HEK293 (cell line): ENCODE data around the gene PLXNA2.

Source experiments
- FEZF1 ChIP-seq: fragments of 450-650 bp; formaldehyde crosslinking; IDR thresholded peaks from 2 replicates; pipeline ENCODE4 v1.5.1; 2016; ENCODE audit warnings: missing biosample characterization, missing genetic modification characterization
- SALL2 ChIP-seq: fragments of 450-650 bp; formaldehyde crosslinking; IDR thresholded peaks from 2 replicates; pipeline ENCODE4 v1.5.0; 2017; ENCODE audit warnings: missing biosample characterization, mild to moderate bottlenecking, missing genetic modification characterization, borderline replicate concordance
- TRIM28 ChIP-seq: IDR thresholded peaks from 2 replicates; pipeline ENCODE4 v1.6.1; 2011; ENCODE audit warnings: low read length, control low read depth, borderline replicate concordance
- YY1 ChIP-seq: fragments of 450-650 bp; formaldehyde crosslinking; IDR thresholded peaks from 2 replicates; pipeline ENCODE4 v1.5.1; 2018; ENCODE audit warnings: missing biosample characterization, missing genetic modification characterization
- ZBTB21 ChIP-seq: fragments of 450-650 bp; formaldehyde crosslinking; IDR thresholded peaks from 2 replicates; pipeline ENCODE4 v1.5.1; 2017; ENCODE audit warnings: missing biosample characterization, missing genetic modification characterization
- ZNF311 ChIP-seq: fragments of 450-650 bp; formaldehyde crosslinking; IDR thresholded peaks from 2 replicates; pipeline ENCODE4 v1.5.1; 2017; ENCODE audit warnings: missing biosample characterization, missing genetic modification characterization, borderline replicate concordance
- ZNF394 ChIP-seq: fragments of 450-650 bp; formaldehyde crosslinking; IDR thresholded peaks from 2 replicates; pipeline ENCODE4 v1.5.1; 2016; ENCODE audit warnings: missing biosample characterization, missing genetic modification characterization, mild to moderate bottlenecking, moderate library complexity, borderline replicate concordance
- ZNF423 ChIP-seq: fragments of 450-650 bp; formaldehyde crosslinking; IDR thresholded peaks from 2 replicates; pipeline ENCODE4 v1.5.1; 2016; ENCODE audit warnings: missing biosample characterization, missing genetic modification characterization
- ZNF530 ChIP-seq: fragments of 450-650 bp; formaldehyde crosslinking; IDR thresholded peaks from 2 replicates; pipeline ENCODE4 v1.5.1; 2016; ENCODE audit warnings: low read depth, missing biosample characterization, missing genetic modification characterization
- ZNF658 ChIP-seq: fragments of 450-650 bp; formaldehyde crosslinking; IDR thresholded peaks from 2 replicates; pipeline ENCODE4; 2016; ENCODE audit warnings: missing biosample characterization, missing genetic modification characterization
- ZXDB ChIP-seq: fragments of 450-650 bp; formaldehyde crosslinking; IDR thresholded peaks from 2 replicates; pipeline ENCODE4 v1.5.1; 2016; ENCODE audit warnings: missing biosample characterization, missing genetic modification characterization
- TF ChIP-seq, protein P1 (sequence below): fragments of 450-650 bp; formaldehyde crosslinking; IDR thresholded peaks from 2 replicates; pipeline ENCODE4 v1.5.1; 2016; ENCODE audit warnings: missing biosample characterization, missing genetic modification characterization
- TF ChIP-seq, protein P2 (sequence below): fragments of 450-650 bp; formaldehyde crosslinking; IDR thresholded peaks from 2 replicates; pipeline ENCODE4 v1.5.1; 2016; ENCODE audit warnings: missing biosample characterization, missing genetic modification characterization
- TF ChIP-seq, protein P3 (sequence below): fragments of 450-650 bp; formaldehyde crosslinking; IDR thresholded peaks from 2 replicates; pipeline ENCODE4 v1.5.1; 2016; ENCODE audit warnings: missing biosample characterization, missing genetic modification characterization

DNA sequence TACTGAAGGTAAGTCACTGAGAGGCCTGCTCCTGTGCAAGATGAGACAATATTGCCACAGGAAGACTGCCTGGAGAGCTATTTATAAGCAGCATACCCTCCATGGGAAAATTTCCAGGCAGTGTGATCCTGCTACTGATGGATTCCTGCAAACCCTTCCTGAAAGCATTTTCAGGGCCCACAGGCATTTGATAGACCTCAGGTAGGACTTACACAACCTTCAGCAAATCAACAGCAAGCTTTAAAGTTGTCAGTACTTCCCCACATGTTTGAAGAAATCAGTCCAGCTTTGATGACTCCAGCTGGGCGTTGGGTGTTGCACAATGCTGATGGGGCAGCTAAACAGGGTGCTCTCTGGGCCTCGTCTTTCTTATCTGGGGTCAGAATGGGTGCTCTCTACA is 108.8 kb downstream of the PLXNA2 start:
- TF ChIP-seq, protein P1, sequence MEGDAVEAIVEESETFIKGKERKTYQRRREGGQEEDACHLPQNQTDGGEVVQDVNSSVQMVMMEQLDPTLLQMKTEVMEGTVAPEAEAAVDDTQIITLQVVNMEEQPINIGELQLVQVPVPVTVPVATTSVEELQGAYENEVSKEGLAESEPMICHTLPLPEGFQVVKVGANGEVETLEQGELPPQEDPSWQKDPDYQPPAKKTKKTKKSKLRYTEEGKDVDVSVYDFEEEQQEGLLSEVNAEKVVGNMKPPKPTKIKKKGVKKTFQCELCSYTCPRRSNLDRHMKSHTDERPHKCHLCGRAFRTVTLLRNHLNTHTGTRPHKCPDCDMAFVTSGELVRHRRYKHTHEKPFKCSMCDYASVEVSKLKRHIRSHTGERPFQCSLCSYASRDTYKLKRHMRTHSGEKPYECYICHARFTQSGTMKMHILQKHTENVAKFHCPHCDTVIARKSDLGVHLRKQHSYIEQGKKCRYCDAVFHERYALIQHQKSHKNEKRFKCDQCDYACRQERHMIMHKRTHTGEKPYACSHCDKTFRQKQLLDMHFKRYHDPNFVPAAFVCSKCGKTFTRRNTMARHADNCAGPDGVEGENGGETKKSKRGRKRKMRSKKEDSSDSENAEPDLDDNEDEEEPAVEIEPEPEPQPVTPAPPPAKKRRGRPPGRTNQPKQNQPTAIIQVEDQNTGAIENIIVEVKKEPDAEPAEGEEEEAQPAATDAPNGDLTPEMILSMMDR (tag by site-specific recombination) = no peak
- TF ChIP-seq, protein P2, sequence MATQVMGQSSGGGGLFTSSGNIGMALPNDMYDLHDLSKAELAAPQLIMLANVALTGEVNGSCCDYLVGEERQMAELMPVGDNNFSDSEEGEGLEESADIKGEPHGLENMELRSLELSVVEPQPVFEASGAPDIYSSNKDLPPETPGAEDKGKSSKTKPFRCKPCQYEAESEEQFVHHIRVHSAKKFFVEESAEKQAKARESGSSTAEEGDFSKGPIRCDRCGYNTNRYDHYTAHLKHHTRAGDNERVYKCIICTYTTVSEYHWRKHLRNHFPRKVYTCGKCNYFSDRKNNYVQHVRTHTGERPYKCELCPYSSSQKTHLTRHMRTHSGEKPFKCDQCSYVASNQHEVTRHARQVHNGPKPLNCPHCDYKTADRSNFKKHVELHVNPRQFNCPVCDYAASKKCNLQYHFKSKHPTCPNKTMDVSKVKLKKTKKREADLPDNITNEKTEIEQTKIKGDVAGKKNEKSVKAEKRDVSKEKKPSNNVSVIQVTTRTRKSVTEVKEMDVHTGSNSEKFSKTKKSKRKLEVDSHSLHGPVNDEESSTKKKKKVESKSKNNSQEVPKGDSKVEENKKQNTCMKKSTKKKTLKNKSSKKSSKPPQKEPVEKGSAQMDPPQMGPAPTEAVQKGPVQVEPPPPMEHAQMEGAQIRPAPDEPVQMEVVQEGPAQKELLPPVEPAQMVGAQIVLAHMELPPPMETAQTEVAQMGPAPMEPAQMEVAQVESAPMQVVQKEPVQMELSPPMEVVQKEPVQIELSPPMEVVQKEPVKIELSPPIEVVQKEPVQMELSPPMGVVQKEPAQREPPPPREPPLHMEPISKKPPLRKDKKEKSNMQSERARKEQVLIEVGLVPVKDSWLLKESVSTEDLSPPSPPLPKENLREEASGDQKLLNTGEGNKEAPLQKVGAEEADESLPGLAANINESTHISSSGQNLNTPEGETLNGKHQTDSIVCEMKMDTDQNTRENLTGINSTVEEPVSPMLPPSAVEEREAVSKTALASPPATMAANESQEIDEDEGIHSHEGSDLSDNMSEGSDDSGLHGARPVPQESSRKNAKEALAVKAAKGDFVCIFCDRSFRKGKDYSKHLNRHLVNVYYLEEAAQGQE (tag by site-specific recombination) = no peak
- no peak for TF ChIP-seq ZNF311
- no peak for TF ChIP-seq SALL2
- TF ChIP-seq, protein P3, sequence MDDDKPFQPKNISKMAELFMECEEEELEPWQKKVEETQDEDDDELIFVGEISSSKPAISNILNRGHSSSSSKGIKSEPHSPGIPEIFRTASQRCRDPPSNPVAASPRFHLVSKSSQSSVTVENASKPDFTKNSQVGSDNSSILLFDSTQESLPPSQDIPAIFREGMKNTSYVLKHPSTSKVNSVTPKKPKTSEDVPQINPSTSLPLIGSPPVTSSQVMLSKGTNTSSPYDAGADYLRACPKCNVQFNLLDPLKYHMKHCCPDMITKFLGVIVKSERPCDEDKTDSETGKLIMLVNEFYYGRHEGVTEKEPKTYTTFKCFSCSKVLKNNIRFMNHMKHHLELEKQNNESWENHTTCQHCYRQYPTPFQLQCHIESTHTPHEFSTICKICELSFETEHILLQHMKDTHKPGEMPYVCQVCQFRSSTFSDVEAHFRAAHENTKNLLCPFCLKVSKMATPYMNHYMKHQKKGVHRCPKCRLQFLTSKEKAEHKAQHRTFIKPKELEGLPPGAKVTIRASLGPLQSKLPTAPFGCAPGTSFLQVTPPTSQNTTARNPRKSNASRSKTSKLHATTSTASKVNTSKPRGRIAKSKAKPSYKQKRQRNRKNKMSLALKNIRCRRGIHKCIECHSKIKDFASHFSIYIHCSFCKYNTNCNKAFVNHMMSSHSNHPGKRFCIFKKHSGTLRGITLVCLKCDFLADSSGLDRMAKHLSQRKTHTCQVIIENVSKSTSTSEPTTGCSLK (tag by site-specific recombination) = no peak
- TF ChIP-seq ZBTB21 (tag by site-specific recombination) = no peak
- no peak for TF ChIP-seq ZNF423
- TF ChIP-seq TRIM28 = no peak
- no peak for TF ChIP-seq ZNF530 (tag by site-specific recombination)
- TF ChIP-seq FEZF1 (tag by site-specific recombination) = no peak
- no peak for TF ChIP-seq ZNF394 (tag by site-specific recombination)
- TF ChIP-seq YY1 (tag by site-specific recombination) = no peak
- no peak for TF ChIP-seq ZNF658 (tag by site-specific recombination)
- TF ChIP-seq ZXDB (tag by site-specific recombination) = no peak
